Upper lobe of left lung (tissue), 4 donors: ENCODE data around the gene PRKCH.

Source experiments
- EP300 ChIP-seq, 4 donors: sonication (generic); formaldehyde crosslinking; IDR thresholded peaks; one replicate each; pipeline ENCODE4 v1.5.1; 2017; ENCODE audit warnings: antibody characterized with exemption in 4 of 4, control low read depth in 2 of 4
- POLR2A ChIP-seq, 4 donors: fragments of 450-650 bp; IDR thresholded peaks; one replicate each; pipeline ENCODE4 v1.5.1; 2016 to 2017; ENCODE audit warnings: antibody characterized with exemption in 4 of 4, mild to moderate bottlenecking in 2 of 4
- POLR2AphosphoS5 ChIP-seq, 2 donors: sonication (generic); formaldehyde crosslinking; IDR thresholded peaks; one replicate each; pipeline ENCODE4 v1.5.1; 2017; ENCODE audit warnings: antibody characterized with exemption in 2 of 2
- TF ChIP-seq, protein P1 (sequence below), 6 experiments: fragments of 450-650 bp in 4 of 6; fragments of 200-600 bp in 2 of 6; sonication (generic) in 2 of 6; IDR thresholded peaks; one replicate each; pipeline ENCODE4 v1.5.1; 2016 to 2019; ENCODE audit warnings: antibody characterized with exemption in 6 of 6

DNA sequence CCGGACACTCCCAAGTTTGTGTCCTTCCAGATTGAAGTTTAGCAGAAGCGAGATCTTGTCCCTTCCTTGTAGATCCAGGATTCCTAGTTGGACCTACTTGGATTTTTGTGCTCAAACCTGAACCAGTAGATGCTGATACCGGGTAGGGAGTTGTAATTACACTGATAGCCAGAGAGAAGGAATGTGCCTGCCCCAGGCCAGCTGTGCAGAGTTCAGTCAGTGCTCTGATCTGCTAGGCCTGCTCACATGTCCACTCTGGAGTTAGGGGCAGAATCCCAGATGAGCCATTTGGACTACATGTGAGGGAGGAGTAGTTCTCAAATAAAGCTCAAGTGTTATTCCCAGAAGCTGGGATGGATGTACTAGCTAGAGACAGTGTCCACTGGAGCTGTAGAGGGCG lies 65.7 kb downstream of the PRKCH start:
- TF ChIP-seq, protein P1, sequence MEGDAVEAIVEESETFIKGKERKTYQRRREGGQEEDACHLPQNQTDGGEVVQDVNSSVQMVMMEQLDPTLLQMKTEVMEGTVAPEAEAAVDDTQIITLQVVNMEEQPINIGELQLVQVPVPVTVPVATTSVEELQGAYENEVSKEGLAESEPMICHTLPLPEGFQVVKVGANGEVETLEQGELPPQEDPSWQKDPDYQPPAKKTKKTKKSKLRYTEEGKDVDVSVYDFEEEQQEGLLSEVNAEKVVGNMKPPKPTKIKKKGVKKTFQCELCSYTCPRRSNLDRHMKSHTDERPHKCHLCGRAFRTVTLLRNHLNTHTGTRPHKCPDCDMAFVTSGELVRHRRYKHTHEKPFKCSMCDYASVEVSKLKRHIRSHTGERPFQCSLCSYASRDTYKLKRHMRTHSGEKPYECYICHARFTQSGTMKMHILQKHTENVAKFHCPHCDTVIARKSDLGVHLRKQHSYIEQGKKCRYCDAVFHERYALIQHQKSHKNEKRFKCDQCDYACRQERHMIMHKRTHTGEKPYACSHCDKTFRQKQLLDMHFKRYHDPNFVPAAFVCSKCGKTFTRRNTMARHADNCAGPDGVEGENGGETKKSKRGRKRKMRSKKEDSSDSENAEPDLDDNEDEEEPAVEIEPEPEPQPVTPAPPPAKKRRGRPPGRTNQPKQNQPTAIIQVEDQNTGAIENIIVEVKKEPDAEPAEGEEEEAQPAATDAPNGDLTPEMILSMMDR (IDR thresholded peaks at IDR 0.05): no peak
- TF ChIP-seq POLR2A (IDR thresholded peaks at IDR 0.05) (no peak), POLR2AphosphoS5 (IDR thresholded peaks at IDR 0.05) (no peak), EP300 (IDR thresholded peaks at IDR 0.05) (no peak)
